HG02798 (cell line): ENCODE results near the gene GPR132.
"Not testable (repeated sequence)": the region's sequence is repeated elsewhere in the genome, so short reads cannot be mapped to it uniquely, and the experiment has no call there.

Experiments used
- ATAC-seq: cut with Tn5 transposase; IDR thresholded peaks from one replicate; pipeline ENCODE4 v1.9.1; 2021; ENCODE audit warnings: mild to moderate bottlenecking; ENCODE audit not compliant: unreplicated experiment, poor library complexity

GPR132 gene

GRCh38 chr14:105063506-105063905 lies 1.7 kb downstream of the GPR132 start:
- not testable (repeated sequence) for ATAC-seq

- ATAC-seq, result no peak
Observed at GRCh38 chr14:105063056-105063455, 2.2 kb downstream of the GPR132 start.

GRCh38 chr14:105062048-105062433 lies 3.2 kb downstream of the GPR132 start:
- no peak for ATAC-seq

GRCh38 chr14:105061428-105062047 lies 3.7 kb downstream of the GPR132 start:
- peak; percentile 31 for ATAC-seq

GRCh38 chr14:105060751-105061427 lies 4.3 kb downstream of the GPR132 start:
- ATAC-seq, result no peak

GRCh38 chr14:105059925-105060565 lies 5.2 kb downstream of the GPR132 start:
- no peak for ATAC-seq

GRCh38 chr14:105059035-105059924 lies 6.0 kb downstream of the GPR132 start:
- ATAC-seq, result no peak

- ATAC-seq, result no peak
Observed at GRCh38 chr14:105058521-105059034, 6.7 kb downstream of the GPR132 start.

GRCh38 chr14:105056303-105056831 lies 8.9 kb downstream of the GPR132 start:
- ATAC-seq, result no peak

GRCh38 chr14:105055736-105056302 lies 9.4 kb downstream of the GPR132 start:
- ATAC-seq, result no peak

- ATAC-seq, result no peak
Observed at GRCh38 chr14:105055334-105055733, 9.9 kb downstream of the GPR132 start.

- no peak for ATAC-seq
Observed at GRCh38 chr14:105053996-105054395, 11.2 kb downstream of the GPR132 start.

- ATAC-seq, result no peak
Observed at GRCh38 chr14:105053421-105053820, 11.8 kb downstream of the GPR132 start.

GRCh38 chr14:105052110-105052458 lies 13.1 kb downstream of the GPR132 start:
- no peak for ATAC-seq

GRCh38 chr14:105051182-105052109 lies 13.8 kb downstream of the GPR132 start:
- ATAC-seq, result no peak

GRCh38 chr14:105050551-105050897 lies 14.7 kb downstream of the GPR132 start:
- no peak for ATAC-seq

- ATAC-seq, result no peak
Observed at GRCh38 chr14:105049753-105050550, 15.3 kb downstream of the GPR132 start.

GRCh38 chr14:105047283-105048016 lies 17.8 kb downstream of the GPR132 start:
- no peak for ATAC-seq
